Right atrium auricular region (tissue), 2 donors: ENCODE results near the gene LIMCH1. TPM values are rescaled to one million over a fixed set of nuclear protein-coding genes. Genes with fewer than 3 reads are reported as not detected.
"Not testable (repeated sequence)": the region's sequence is repeated elsewhere in the genome, so short reads cannot be mapped to it uniquely, and the experiment has no call there.

Experiments used
- DNase-seq: peaks from one replicate; pipeline ENCODE4 v3.0.0-alpha.2; 2019; ENCODE audit warnings: low spot score
- H3K27ac ChIP-seq, 2 donors: fragments of 200-600 bp; sonication (generic); 1 replicate in 1 of 2; 2 replicates in 1 of 2; pipeline ENCODE4 v1.5.1; 2016 to 2019
- H3K27me3 ChIP-seq, 2 donors: fragments of 200-600 bp; sonication (generic); one replicate each; pipeline versions ENCODE4 v1.5.1 to v1.6.0; 2017 to 2019
- H3K36me3 ChIP-seq: fragments of 200-600 bp; sonication (generic); one replicate; pipeline ENCODE4 v1.5.1; 2016
- H3K4me1 ChIP-seq, 2 donors: fragments of 200-600 bp; sonication (generic); one replicate each; pipeline versions ENCODE4 v1.5.1 to v1.6.0; 2017 to 2019
- H3K4me3 ChIP-seq, 2 donors: fragments of 200-600 bp; sonication (generic); 1 replicate in 1 of 2; 2 replicates in 1 of 2; pipeline ENCODE4 v1.5.1; 2017 to 2019; ENCODE audit warnings: mild to moderate bottlenecking in 1 of 2, moderate library complexity in 1 of 2
- H3K9me3 ChIP-seq, 2 donors: fragments of 200-600 bp; sonication (generic); one replicate each; pipeline ENCODE4 v1.5.1; 2019
- total RNA-seq, 2 donors: library from RNA; depleted of rRNA; stranded (reverse); fragments of >200 nt; gene quantifications; one replicate each; pipeline ENCODE4 v1.1.0, GENCODE V29; 2016
- TF ChIP-seq, protein P1 (sequence below), 2 donors: fragments of 200-600 bp; sonication (generic); IDR thresholded peaks; one replicate each; pipeline ENCODE4 v1.5.1; 2019; ENCODE audit warnings: antibody characterized with exemption in 2 of 2

LIMCH1 gene
- total RNA-seq, 2 donors from 2014 or later: 76.1 to 101 TPM

DNA sequence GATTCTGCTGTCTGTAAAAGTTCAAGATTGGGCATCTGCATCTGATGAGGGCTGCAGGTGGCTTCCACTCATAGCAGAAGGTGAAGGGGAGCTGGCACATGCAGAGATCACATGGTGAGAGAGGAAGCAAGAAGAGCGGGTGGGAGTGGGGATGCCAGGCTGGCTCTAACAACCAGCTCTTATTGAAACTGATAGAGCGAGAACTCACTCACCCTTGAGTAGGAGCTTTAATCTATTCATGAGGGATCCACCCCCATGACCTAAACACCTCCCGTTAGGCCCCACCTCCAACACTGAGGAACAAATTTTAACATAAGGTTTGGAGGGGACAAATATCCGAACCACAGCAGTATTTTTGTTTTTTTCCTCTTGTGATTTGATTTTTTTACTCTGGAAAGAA, 164.8 kb downstream of the LIMCH1 start:
- Histone ChIP-seq H3K4me1 (no peaks in the 10 kb centered on the region), H3K27me3 (no peaks in the 10 kb centered on the region), H3K9me3 (no peaks in the 10 kb centered on the region), H3K36me3 (no peaks in the 10 kb centered on the region), H3K4me3 (no peak overlapping the region), H3K27ac (no peak overlapping the region)
- no peak for DNase-seq
- TF ChIP-seq, protein P1, sequence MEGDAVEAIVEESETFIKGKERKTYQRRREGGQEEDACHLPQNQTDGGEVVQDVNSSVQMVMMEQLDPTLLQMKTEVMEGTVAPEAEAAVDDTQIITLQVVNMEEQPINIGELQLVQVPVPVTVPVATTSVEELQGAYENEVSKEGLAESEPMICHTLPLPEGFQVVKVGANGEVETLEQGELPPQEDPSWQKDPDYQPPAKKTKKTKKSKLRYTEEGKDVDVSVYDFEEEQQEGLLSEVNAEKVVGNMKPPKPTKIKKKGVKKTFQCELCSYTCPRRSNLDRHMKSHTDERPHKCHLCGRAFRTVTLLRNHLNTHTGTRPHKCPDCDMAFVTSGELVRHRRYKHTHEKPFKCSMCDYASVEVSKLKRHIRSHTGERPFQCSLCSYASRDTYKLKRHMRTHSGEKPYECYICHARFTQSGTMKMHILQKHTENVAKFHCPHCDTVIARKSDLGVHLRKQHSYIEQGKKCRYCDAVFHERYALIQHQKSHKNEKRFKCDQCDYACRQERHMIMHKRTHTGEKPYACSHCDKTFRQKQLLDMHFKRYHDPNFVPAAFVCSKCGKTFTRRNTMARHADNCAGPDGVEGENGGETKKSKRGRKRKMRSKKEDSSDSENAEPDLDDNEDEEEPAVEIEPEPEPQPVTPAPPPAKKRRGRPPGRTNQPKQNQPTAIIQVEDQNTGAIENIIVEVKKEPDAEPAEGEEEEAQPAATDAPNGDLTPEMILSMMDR (IDR thresholded peaks at IDR 0.05): no peak

DNA sequence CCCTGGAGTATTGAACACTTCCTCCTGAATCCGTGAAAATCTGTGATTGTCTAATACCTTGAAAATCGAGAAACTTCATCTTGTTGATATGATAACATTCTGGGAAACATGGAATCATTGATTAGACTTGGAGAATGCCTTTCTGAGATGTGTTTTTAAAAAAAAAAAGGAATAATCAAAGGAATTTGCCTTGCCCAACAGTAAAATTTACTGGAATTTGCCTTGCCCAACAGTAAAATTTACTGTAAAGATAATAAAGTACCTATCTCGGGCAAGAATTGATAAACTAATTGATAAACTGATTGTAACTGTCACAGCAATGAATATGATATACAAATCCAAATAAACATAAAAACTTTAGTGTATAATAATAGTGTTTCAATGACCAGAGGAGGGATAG, 165.8 kb downstream of the LIMCH1 start:
- no peaks in the 10 kb centered on the region for H3K4me1 ChIP-seq
- H3K27me3 ChIP-seq: no peaks in the 10 kb centered on the region
- DNase-seq: no peak
- no peak overlapping the region for H3K4me3 ChIP-seq
- H3K36me3 ChIP-seq: no peaks in the 10 kb centered on the region
- H3K27ac ChIP-seq: no peak overlapping the region
- TF ChIP-seq, protein P1 (IDR thresholded peaks at IDR 0.05): no peak
- no peaks in the 10 kb centered on the region for H3K9me3 ChIP-seq

DNA sequence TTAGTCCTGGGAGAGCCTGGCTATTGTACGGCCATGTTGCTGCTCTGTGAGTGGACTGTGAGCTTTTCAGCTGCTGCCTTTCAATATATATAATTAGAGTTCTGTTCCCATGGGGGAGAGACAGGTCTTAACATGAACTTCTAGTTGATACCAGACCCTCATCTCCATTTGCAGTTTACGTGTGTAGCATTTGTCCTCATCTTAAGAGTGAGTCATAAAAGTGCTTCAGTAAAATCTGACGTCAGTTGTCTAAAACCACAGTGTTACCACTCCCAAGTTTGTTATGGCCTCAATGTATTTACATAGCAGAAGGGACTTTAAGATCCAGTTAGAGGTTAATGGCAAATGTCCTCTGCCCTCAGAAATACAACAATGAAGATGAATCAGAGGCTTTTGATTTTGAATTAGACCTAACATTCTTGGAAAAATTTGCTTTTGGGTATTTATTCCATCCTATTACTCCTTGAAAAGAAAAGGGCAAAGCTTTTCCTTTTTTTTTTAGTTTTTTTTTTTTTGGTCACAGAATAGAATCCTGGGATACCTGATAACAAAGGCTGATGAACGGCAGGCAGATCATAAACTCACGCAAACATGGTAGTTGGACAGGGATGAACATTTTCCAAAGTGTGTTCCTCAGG, 172.0 kb downstream of the LIMCH1 start:
- Histone ChIP-seq H3K27me3 (no peaks in the 10 kb centered on the region), H3K27ac (no peak overlapping the region), H3K4me1 (no peaks in the 10 kb centered on the region), H3K9me3 (no peaks in the 10 kb centered on the region), H3K4me3 (no peak overlapping the region), H3K36me3 (no peaks in the 10 kb centered on the region)
- TF ChIP-seq, protein P1 (IDR thresholded peaks at IDR 0.05): no peak
- no peak for DNase-seq

GRCh38 chr4:41711654-41712053, 173.7 kb downstream of the LIMCH1 start:
- DNase-seq, H3K27me3 ChIP-seq, H3K27ac ChIP-seq, H3K4me1 ChIP-seq, H3K4me3 ChIP-seq, H3K36me3 ChIP-seq, H3K9me3 ChIP-seq: not testable (repeated sequence)

DNA sequence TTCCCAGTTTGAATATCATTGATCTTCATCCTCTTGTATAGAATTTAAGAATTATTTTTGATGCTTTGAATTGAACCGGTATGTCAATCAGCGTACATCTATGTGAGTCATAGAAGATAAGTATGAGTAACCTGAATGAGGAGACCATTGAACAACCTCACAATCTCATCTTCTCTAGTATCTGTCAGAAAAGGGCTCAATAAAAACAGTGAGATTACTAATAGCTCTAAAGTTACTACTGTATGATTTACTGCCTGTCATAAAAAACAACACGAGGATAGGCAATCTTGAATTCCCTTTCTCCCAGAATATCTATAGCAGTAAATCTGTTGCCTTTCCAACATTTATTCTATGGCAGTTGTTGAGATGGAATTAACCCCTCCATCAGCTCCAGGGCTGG, 174.5 kb downstream of the LIMCH1 start:
- Histone ChIP-seq H3K4me1 (no peaks in the 10 kb centered on the region), H3K27ac (no peak overlapping the region), H3K4me3 (no peak overlapping the region), H3K27me3 (no peaks in the 10 kb centered on the region), H3K9me3 (no peaks in the 10 kb centered on the region), H3K36me3 (no peaks in the 10 kb centered on the region)
- DNase-seq: no peak
- TF ChIP-seq, protein P1 (IDR thresholded peaks at IDR 0.05): no peak

DNA sequence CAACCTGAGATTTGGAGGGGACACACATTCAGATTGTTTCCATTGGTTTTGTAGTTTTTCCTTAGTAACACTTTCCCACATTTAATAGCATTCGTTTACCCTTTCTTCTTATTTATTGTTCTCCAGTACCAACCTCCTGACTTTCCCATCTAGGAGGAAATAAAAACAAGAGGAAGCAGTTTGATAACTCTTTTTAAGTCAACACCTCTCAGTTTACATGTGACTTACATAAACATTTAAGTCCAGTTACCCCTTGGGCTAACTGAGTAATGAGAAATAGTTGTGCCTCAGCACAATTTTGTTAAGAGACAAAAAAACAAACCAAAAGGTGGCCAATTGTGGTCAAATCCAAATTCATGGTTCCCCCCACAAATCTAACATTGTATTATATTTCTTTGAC, 175.8 kb downstream of the LIMCH1 start:
- Histone ChIP-seq H3K27ac (no peak overlapping the region), H3K4me1 (no peaks in the 10 kb centered on the region), H3K9me3 (no peaks in the 10 kb centered on the region), H3K4me3 (no peak overlapping the region), H3K36me3 (no peaks in the 10 kb centered on the region), H3K27me3 (no peaks in the 10 kb centered on the region)
- TF ChIP-seq, protein P1 (IDR thresholded peaks at IDR 0.05): no peak
- DNase-seq: no peak
